GM18951 (cell line): ENCODE data around the gene MMEL1.
A peak's percentile ranks its signal among the peaks of the same experiment; 100 is the strongest.

Experiments
- POLR2A ChIP-seq: IDR thresholded peaks from 4 replicates; pipeline ENCODE4 v1.6.1; 2011; ENCODE audit warnings: mild to moderate bottlenecking; ENCODE audit not compliant: insufficient read length, insufficient read depth; ENCODE audit errors: extremely low read depth
- in situ Hi-C: fragments of 300-500 bp; cut with MboI; formaldehyde crosslinking; loops from one replicate; pipeline ENCODE4 v1.12.0; 2022; ENCODE audit warnings: low sequenced_read_pairs, mixed read lengths, inconsistent platforms; ENCODE audit not compliant: unreplicated experiment

Gene MMEL1

GRCh38 chr1:2567083-2567679 lies 65.6 kb downstream of the MMEL1 start:
- TF ChIP-seq POLR2A = no peak
- in situ Hi-C loops = loop anchor here (25.0 kb wide), 1 partner anchor 380 kb away; the partner anchor contains the start of gene FAAP20

GRCh38 chr1:2566101-2567045 lies 66.4 kb downstream of the MMEL1 start:
- peak; percentile 25 for TF ChIP-seq POLR2A
- in situ Hi-C loops = loop anchor here (25.0 kb wide), 1 partner anchor 379 kb away; the partner anchor contains the start of gene FAAP20

DNA sequence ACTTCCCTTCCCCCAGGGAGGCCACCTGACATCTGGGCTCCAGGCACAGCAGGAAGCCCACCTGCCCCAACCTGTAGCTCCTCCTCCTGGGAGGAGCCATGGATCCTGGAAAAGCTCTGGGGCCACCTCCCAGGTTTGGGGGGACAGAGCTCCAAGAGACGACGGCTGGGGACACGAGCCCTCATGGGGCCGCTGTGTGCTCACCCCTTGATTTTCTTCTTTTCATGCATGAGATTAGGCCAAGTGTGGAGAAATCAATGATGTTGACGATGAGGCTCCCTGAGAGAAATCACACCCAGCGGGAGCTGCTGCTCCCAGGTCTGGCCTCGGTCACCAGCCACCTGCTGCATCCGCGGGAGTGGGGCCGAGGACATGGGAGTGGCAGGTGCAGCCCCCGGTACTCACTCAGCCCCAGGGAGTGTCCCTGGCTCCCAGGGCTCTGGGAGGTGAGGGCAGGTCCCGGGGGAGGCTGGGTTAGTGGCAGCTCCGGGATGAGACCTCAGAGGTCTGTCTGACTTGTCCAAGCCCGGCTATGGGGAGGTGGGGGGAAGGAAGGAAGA lies 67.9 kb downstream of the MMEL1 start:
- no peak for TF ChIP-seq POLR2A
- in situ Hi-C loops = loop anchor here (25.0 kb wide), 1 partner anchor 378 kb away; the partner anchor contains the start of gene FAAP20

GRCh38 chr1:2564006-2564814 lies 68.6 kb downstream of the MMEL1 start:
- in situ Hi-C loops = loop anchor here (25.0 kb wide), 1 partner anchor 377 kb away; the partner anchor contains the start of gene FAAP20
- TF ChIP-seq POLR2A = no peak

GRCh38 chr1:2563205-2563604 lies 69.6 kb downstream of the MMEL1 start:
- TF ChIP-seq POLR2A = no peak
- in situ Hi-C loops = loop anchor here (25.0 kb wide), 1 partner anchor 376 kb away; the partner anchor contains the start of gene FAAP20

DNA sequence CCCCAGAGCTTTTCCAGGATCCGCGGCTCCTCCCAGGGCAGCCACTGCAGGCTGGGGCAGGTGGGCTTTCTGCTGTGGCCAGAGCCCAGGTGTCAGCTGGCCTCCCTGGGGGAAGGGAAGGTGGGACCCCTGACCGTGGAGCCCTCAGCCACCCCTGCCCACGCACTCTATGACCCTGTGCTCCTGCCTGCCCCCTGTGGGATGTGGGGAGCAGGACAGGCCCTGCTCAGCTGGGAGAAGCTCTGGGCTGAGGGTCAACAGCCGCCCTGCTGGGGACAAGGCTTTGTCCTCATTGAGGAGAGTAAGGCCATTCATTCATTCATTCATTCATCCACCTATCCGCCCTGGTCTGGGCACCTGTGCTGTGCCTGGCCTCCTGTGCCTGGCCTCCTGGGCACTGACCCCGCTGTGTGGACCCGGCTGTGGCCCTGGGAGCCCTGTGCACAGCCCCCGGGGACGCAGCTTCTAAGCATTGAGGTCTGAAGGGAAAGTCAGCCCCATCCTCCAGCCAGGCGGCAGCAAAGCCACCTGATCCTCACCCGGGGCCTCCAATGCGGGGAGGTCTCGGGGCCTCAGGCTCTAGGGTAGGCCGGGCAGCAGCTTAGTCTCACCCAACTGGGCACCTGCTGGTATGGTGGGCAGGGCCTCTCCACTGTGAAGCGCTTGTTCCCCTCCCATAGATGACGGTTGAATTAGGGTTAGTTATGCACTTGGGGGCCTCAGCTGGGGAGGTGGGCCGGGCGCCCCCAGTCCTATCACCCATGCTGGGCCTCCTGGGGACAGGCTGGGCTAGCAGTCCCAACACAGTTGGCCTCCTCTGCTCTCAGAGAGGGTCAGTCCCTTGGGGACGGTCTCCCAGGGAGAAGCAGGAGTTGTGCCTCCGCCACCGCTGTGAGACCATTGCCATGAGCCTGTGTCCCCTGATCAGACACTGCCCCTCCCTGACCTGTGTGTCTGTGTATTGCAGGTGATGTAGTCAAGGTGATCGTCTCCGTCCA lies 70.6 kb downstream of the MMEL1 start:
- in situ Hi-C loops = loop anchor here (25.0 kb wide), 1 partner anchor 375 kb away; the partner anchor contains the start of gene FAAP20
- TF ChIP-seq POLR2A = peak; percentile 26

- in situ Hi-C loops = loop anchor here (25.0 kb wide), 1 partner anchor 374 kb away; the partner anchor contains the start of gene FAAP20
- TF ChIP-seq POLR2A = no peak
These were observed 71.4 kb downstream of the MMEL1 start for GRCh38 chr1:2561446-2561845.

GRCh38 chr1:2560299-2561073 lies 72.3 kb downstream of the MMEL1 start:
- in situ Hi-C loops = loop anchor here (25.0 kb wide), 1 partner anchor 373 kb away; the partner anchor contains the start of gene FAAP20
- TF ChIP-seq POLR2A = no peak

DNA sequence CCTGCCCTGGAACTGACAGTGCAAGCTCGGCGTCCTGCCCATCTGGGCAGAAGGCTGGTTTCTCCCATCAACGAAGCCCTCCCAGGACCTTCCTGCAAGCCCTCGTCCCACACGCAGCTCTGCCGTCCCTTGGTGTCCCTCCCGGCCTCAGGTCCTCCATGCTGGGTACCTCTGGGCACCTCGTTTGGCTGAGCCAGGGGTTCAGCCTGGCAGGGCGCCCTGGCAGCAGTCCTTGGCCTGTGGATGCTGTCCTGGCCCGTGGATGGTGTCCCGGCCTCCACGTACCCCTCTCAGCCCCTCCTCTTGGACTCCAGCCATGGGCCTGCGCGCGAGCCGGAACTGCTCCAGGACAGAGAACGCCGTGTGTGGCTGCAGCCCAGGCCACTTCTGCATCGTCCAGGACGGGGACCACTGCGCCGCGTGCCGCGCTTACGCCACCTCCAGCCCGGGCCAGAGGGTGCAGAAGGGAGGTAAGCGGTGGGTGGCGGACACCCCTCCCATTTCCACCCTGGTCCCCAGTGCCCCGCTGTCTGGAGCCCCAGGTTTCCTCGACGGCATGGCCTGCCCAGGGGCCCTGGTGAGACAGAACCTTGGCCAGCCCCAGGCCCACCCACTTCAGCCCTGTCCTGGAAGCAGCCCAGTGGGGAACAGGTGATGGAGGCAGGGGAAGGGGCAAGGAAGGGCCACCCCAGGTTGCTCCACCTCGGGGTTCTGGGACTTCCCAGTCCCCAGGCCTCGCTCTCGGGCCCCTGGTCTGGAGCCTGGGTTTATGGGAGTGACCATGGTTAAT lies 73.1 kb downstream of the MMEL1 start:
- in situ Hi-C loops = loop anchor here (25.0 kb wide), 1 partner anchor 372 kb away; the partner anchor contains the start of gene FAAP20
- TF ChIP-seq POLR2A = no peak

- in situ Hi-C loops = loop anchor here (25.0 kb wide), 1 partner anchor 372 kb away; the partner anchor contains the start of gene FAAP20
- TF ChIP-seq POLR2A = no peak
These were observed 74.0 kb downstream of the MMEL1 start for GRCh38 chr1:2558861-2559260.
